Amygdala (tissue), 56 donors: ENCODE measurements around the gene FRZB.

Source experiments
- DNase-seq, 56 donors: peaks; one replicate each; lab custom pipeline; 2025; lab: John Stamatoyannopoulos, UW

Gene FRZB

GRCh38 chr2:182845794-182846417, 20.5 kb downstream of the FRZB start:
- no peak for DNase-seq

GRCh38 chr2:182836451-182836850, 30.0 kb downstream of the FRZB start:
- DNase-seq, result no peak

- no peak for DNase-seq
These were observed 32.1 kb downstream of the FRZB start for GRCh38 chr2:182834293-182834692.

- no peak for DNase-seq
These were observed 33.2 kb downstream of the FRZB start for GRCh38 chr2:182833084-182833854.

GRCh38 chr2:182831921-182832320, 34.5 kb downstream of the FRZB start:
- DNase-seq, result no peak

- no peak for DNase-seq
These were observed 35.3 kb downstream of the FRZB start for GRCh38 chr2:182831101-182831500.

GRCh38 chr2:182827182-182827879, 39.1 kb downstream of the FRZB start:
- no peak for DNase-seq

- DNase-seq, result no peak
These were observed 39.9 kb downstream of the FRZB start for GRCh38 chr2:182826496-182826895.

GRCh38 chr2:182826064-182826463, 40.4 kb downstream of the FRZB start:
- no peak for DNase-seq

GRCh38 chr2:182824767-182825158, 41.7 kb downstream of the FRZB start:
- DNase-seq, result no peak

- DNase-seq, result no peak
These were observed 42.2 kb downstream of the FRZB start for GRCh38 chr2:182824056-182824766.

GRCh38 chr2:182822733-182823132, 43.7 kb downstream of the FRZB start:
- DNase-seq, result no peak

GRCh38 chr2:182821182-182821581, 45.3 kb downstream of the FRZB start:
- no peak for DNase-seq

GRCh38 chr2:182819412-182819811, 47.0 kb downstream of the FRZB start:
- no peak for DNase-seq

GRCh38 chr2:182818925-182819324, 47.5 kb downstream of the FRZB start:
- no peak for DNase-seq

- DNase-seq, result no peak
These were observed 47.9 kb downstream of the FRZB start for GRCh38 chr2:182818501-182818900.

GRCh38 chr2:182817558-182817957, 48.9 kb downstream of the FRZB start:
- DNase-seq, result no peak

- no peak for DNase-seq
These were observed 49.6 kb downstream of the FRZB start for GRCh38 chr2:182816866-182817265.

- DNase-seq, result no peak
These were observed 51.6 kb downstream of the FRZB start for GRCh38 chr2:182814804-182815203.

- no peak for DNase-seq
These were observed 52.1 kb downstream of the FRZB start for GRCh38 chr2:182814380-182814779.

- DNase-seq, result no peak
These were observed 56.4 kb downstream of the FRZB start for GRCh38 chr2:182810087-182810486.
